Brain microvascular endothelial cell (primary cell): ENCODE results near the gene UBE2E2.

Experiments
- DNase-seq: peaks from one replicate; pipeline ENCODE4 v3.0.0-alpha.2; 2020
- H3K27ac ChIP-seq: fragments of 250-450 bp; sonication (Bioruptor Pico); 2 replicates; pipeline ENCODE4 v1.5.1; 2020; ENCODE audit warnings: mild to moderate bottlenecking, moderate library complexity
- H3K27me3 ChIP-seq: fragments of 250-450 bp; sonication (Bioruptor Pico); replicated peaks from 2 replicates; pipeline ENCODE4 v1.5.1; 2020; ENCODE audit warnings: mild to moderate bottlenecking
- H3K36me3 ChIP-seq: fragments of 250-450 bp; sonication (Bioruptor Pico); replicated peaks from 2 replicates; pipeline ENCODE4 v1.5.1; 2020; ENCODE audit warnings: mild to moderate bottlenecking
- H3K4me3 ChIP-seq: 2 replicates; pipeline ENCODE4 v1.5.1; 2011; ENCODE audit warnings: low read depth, mild to moderate bottlenecking, control low read depth, low read length, moderate library complexity
- in situ Hi-C: cut with HindIII; loops from 2 replicates; pipeline ENCODE4 v1.10.0; 2017; ENCODE audit warnings: low sequenced_read_pairs, low pct_ligation_motif_present
- TF ChIP-seq, protein P1 (sequence below): IDR thresholded peaks from 2 replicates; pipeline ENCODE4 v1.5.1; 2011; ENCODE audit warnings: low read depth, mild to moderate bottlenecking, moderate library complexity, low read length, control low read depth, inconsistent platforms; ENCODE audit errors: missing control alignments

The UBE2E2 gene

GRCh38 chr3:23256741-23257435 lies 53.8 kb downstream of the UBE2E2 start:
- H3K27me3 ChIP-seq: no peaks in the 10 kb centered on the region
- no peak for DNase-seq
- H3K27ac ChIP-seq: peak overlapping the region; percentile 10
- H3K4me3 ChIP-seq: no peak overlapping the region
- no peaks in the 10 kb centered on the region for H3K36me3 ChIP-seq
- in situ Hi-C loops: no loop called here
- TF ChIP-seq, protein P1, sequence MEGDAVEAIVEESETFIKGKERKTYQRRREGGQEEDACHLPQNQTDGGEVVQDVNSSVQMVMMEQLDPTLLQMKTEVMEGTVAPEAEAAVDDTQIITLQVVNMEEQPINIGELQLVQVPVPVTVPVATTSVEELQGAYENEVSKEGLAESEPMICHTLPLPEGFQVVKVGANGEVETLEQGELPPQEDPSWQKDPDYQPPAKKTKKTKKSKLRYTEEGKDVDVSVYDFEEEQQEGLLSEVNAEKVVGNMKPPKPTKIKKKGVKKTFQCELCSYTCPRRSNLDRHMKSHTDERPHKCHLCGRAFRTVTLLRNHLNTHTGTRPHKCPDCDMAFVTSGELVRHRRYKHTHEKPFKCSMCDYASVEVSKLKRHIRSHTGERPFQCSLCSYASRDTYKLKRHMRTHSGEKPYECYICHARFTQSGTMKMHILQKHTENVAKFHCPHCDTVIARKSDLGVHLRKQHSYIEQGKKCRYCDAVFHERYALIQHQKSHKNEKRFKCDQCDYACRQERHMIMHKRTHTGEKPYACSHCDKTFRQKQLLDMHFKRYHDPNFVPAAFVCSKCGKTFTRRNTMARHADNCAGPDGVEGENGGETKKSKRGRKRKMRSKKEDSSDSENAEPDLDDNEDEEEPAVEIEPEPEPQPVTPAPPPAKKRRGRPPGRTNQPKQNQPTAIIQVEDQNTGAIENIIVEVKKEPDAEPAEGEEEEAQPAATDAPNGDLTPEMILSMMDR: no peak

- TF ChIP-seq, protein P1: no peak
- Histone ChIP-seq H3K27ac (peak overlapping the region; percentile 61), H3K27me3 (no peaks in the 10 kb centered on the region), H3K4me3 (no peak overlapping the region), H3K36me3 (no peaks in the 10 kb centered on the region)
- in situ Hi-C loops: no loop called here
- DNase-seq: peak; percentile 35
Measured at GRCh38 chr3:23258110-23258509, 55.0 kb downstream of the UBE2E2 start.

GRCh38 chr3:23259515-23259914 lies 56.4 kb downstream of the UBE2E2 start:
- in situ Hi-C loops: no loop called here
- Histone ChIP-seq H3K27ac (no peak overlapping the region), H3K36me3 (no peaks in the 10 kb centered on the region), H3K27me3 (no peaks in the 10 kb centered on the region), H3K4me3 (no peak overlapping the region)
- TF ChIP-seq, protein P1: no peak
- no peak for DNase-seq

GRCh38 chr3:23262766-23263165 lies 59.6 kb downstream of the UBE2E2 start:
- Histone ChIP-seq H3K36me3 (no peaks in the 10 kb centered on the region), H3K4me3 (no peak overlapping the region), H3K27me3 (no peaks in the 10 kb centered on the region), H3K27ac (no peak overlapping the region)
- TF ChIP-seq, protein P1: no peak
- DNase-seq: no peak
- in situ Hi-C loops: no loop called here

DNA sequence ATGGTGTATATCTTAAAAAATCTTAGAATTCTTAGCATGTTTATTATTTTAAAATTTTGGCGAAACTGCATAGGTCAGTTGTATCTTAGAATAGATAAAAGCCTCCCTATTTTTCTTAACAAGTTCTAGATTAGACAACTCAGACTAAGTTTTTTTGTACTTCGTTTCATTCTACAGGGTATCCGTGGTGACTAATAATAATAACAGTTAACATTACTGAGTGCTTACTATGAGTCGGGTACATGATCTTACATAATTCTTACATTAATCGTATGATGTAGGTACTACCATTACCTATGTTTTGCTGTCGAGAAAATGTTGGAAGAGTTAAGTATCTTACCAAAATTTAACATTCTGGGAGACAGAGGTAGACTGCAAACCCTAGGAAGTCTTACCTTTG lies 60.7 kb downstream of the UBE2E2 start:
- Histone ChIP-seq H3K27me3 (no peaks in the 10 kb centered on the region), H3K27ac (peak overlapping the region; percentile 88), H3K4me3 (peak overlapping the region; percentile 24), H3K36me3 (no peaks in the 10 kb centered on the region)
- TF ChIP-seq, protein P1: no peak
- in situ Hi-C loops: no loop called here
- no peak for DNase-seq

DNA sequence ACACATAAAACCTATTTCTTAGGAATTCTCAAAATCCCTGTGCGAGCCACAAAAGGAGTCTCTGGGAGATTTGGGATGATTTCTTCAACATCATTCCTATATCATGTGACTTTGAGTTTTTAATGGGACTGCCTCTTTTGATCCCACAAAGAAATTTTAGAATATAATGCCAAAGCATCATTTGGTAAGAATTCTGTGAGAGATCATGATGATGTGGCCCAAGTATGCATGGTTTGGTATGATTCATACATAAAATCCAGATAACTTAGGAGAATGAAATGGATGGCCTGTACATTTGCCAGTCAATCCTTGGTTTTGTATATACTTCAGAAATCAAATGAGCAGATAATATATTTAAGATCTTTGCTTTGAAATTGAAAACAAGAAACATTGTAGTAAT lies 61.3 kb downstream of the UBE2E2 start:
- H3K27me3 ChIP-seq: no peaks in the 10 kb centered on the region
- H3K36me3 ChIP-seq: no peaks in the 10 kb centered on the region
- TF ChIP-seq, protein P1: no peak
- peak overlapping the region; percentile 88 for H3K27ac ChIP-seq
- in situ Hi-C loops: no loop called here
- peak; percentile 65 for DNase-seq
- no peak overlapping the region for H3K4me3 ChIP-seq
